ENCODE data around the gene C1S. TPM values are rescaled to one million over a fixed set of nuclear protein-coding genes. Genes with fewer than 3 reads are reported as not detected.

Gene C1S
- total RNA-seq, 2 donors from 2014 or later, result 13.4 to 14.3 TPM

- peak overlapping the region; percentile 72 for H3K4me3 Mint-ChIP-seq
- 3% methylated on average over 16 to 25 of the region's 25 CpGs for WGBS, 2 experiments (ENCODE audit: insufficient coverage in 1 of 2, insufficient read length in 1 of 2)
Measured at GRCh38 chr12:7017870-7018349, 42.6 kb upstream of the C1S start.

GRCh38 chr12:7018350-7019042 is 42.0 kb upstream of the C1S start, which contains the start of gene LPCAT3:
LPCAT3 (minus strand) TSS chr12:7018476; CDS start chr12:7018424, 52 bp downstream.
- H3K9me3 ChIP-seq (ENCODE audit: control insufficient read depth, low read length), result no peaks in the 10 kb centered on the region
- peak; percentile 100 for TF ChIP-seq CTCF (conservative IDR thresholded peaks at IDR 0.05)
- H3K27me3 Mint-ChIP-seq (ENCODE audit: insufficient read depth), result no peaks in the 10 kb centered on the region
- H3K27ac Mint-ChIP-seq, result peak within 1 kb of the TSS; percentile 94
- peak within 1 kb of the TSS; percentile 49 for H3K9ac ChIP-seq (ENCODE audit: extremely low read depth, low read length, poor library complexity, severe bottlenecking)
- H3K9me3 Mint-ChIP-seq, result no peaks in the 10 kb centered on the region
- peaks cover 2% of the 10 kb centered on the region for H3K36me3 Mint-ChIP-seq (ENCODE audit: low read depth)
- peak within 1 kb of the TSS; percentile 72 for H3K4me3 Mint-ChIP-seq
- H3K4me1 Mint-ChIP-seq, result peaks cover 28% of the 10 kb centered on the region
- no peaks in the 10 kb centered on the region for H3K27me3 ChIP-seq (ENCODE audit: control insufficient read depth, insufficient read depth, low read length, poor library complexity, severe bottlenecking)
- H3K4me1 ChIP-seq (ENCODE audit: control insufficient read depth, insufficient read depth, low read length), result peaks cover 3% of the 10 kb centered on the region
- H3K27ac ChIP-seq (ENCODE audit: low read depth, low read length), result peak within 1 kb of the TSS; percentile 74
- H3K4me3 ChIP-seq (ENCODE audit: low read length), result peak within 1 kb of the TSS; percentile 93
- WGBS, 2 experiments (ENCODE audit: insufficient coverage in 1 of 2, insufficient read length in 1 of 2), result 0 to 1% methylated on average over 44 to 77 of the region's 77 CpGs
- no peaks in the 10 kb centered on the region for H3K36me3 ChIP-seq (ENCODE audit: control insufficient read depth, insufficient read depth, low read length)
- DNase-seq, result peak; percentile 100

More at GRCh38 chr12:7017870-7018349, 42.6 kb upstream of the C1S start:
- H3K4me1 ChIP-seq (ENCODE audit: control insufficient read depth, insufficient read depth, low read length), result peaks cover 3% of the 10 kb centered on the region
- H3K9ac ChIP-seq (ENCODE audit: extremely low read depth, low read length, poor library complexity, severe bottlenecking), result peak overlapping the region; percentile 49
- Mint-ChIP-seq H3K36me3 (ENCODE audit: low read depth) (peaks cover 5% of the 10 kb centered on the region), H3K4me1 (peaks cover 28% of the 10 kb centered on the region), H3K9me3 (no peaks in the 10 kb centered on the region), H3K27ac (peak overlapping the region; percentile 94), H3K27me3 (ENCODE audit: insufficient read depth) (no peaks in the 10 kb centered on the region)
- H3K9me3 ChIP-seq (ENCODE audit: control insufficient read depth, low read length), result no peaks in the 10 kb centered on the region
- TF ChIP-seq CTCF (conservative IDR thresholded peaks at IDR 0.05), result no peak
- peak overlapping the region; percentile 93 for H3K4me3 ChIP-seq (ENCODE audit: low read length)
- no peaks in the 10 kb centered on the region for H3K27me3 ChIP-seq (ENCODE audit: control insufficient read depth, insufficient read depth, low read length, poor library complexity, severe bottlenecking)
- H3K27ac ChIP-seq (ENCODE audit: low read depth, low read length), result no peak overlapping the region
- peaks cover 6% of the 10 kb centered on the region for H3K36me3 ChIP-seq (ENCODE audit: control insufficient read depth, insufficient read depth, low read length)
- DNase-seq, result no peak

GRCh38 chr12:7019043-7019569 is 41.4 kb upstream of the C1S start:
- H3K4me3 Mint-ChIP-seq, result peak overlapping the region; percentile 72
- H3K27me3 Mint-ChIP-seq (ENCODE audit: insufficient read depth), result no peaks in the 10 kb centered on the region
- peaks cover 3% of the 10 kb centered on the region for H3K4me1 ChIP-seq (ENCODE audit: control insufficient read depth, insufficient read depth, low read length)
- no peak for DNase-seq
- H3K27me3 ChIP-seq (ENCODE audit: control insufficient read depth, insufficient read depth, low read length, poor library complexity, severe bottlenecking), result no peaks in the 10 kb centered on the region
- no peaks in the 10 kb centered on the region for H3K9me3 ChIP-seq (ENCODE audit: control insufficient read depth, low read length)
- peak overlapping the region; percentile 44 for H3K9ac ChIP-seq (ENCODE audit: extremely low read depth, low read length, poor library complexity, severe bottlenecking)
- peaks cover 2% of the 10 kb centered on the region for H3K36me3 Mint-ChIP-seq (ENCODE audit: low read depth)
- peak overlapping the region; percentile 93 for H3K4me3 ChIP-seq (ENCODE audit: low read length)
- H3K4me1 Mint-ChIP-seq, result peaks cover 28% of the 10 kb centered on the region
- no peak overlapping the region for H3K27ac ChIP-seq (ENCODE audit: low read depth, low read length)
- peak; percentile 51 for TF ChIP-seq CTCF (conservative IDR thresholded peaks at IDR 0.05)
- no peaks in the 10 kb centered on the region for H3K36me3 ChIP-seq (ENCODE audit: control insufficient read depth, insufficient read depth, low read length)
- H3K9me3 Mint-ChIP-seq, result no peaks in the 10 kb centered on the region
- WGBS, 2 experiments (ENCODE audit: insufficient coverage in 1 of 2, insufficient read length in 1 of 2), result 16 to 25% methylated on average over 3 to 5 of the region's 6 CpGs
- H3K27ac Mint-ChIP-seq, result peak overlapping the region; percentile 83

Data from endodermal cell (in vitro differentiated cells).